AG09309 (cell line): Measurements from ENCODE around the gene KCNJ18.
"Not testable (repeated sequence)": the region's sequence is repeated elsewhere in the genome, so short reads cannot be mapped to it uniquely, and the experiment has no call there.

Experiments used
- DNase-seq: peaks from one replicate; pipeline ENCODE4 v3.0.0-alpha.2; 2010; ENCODE audit warnings: low read depth
- H3K4me3 ChIP-seq: 2 replicates; pipeline ENCODE4 v1.5.1; 2011; ENCODE audit warnings: mild to moderate bottlenecking, low read depth, low read length, moderate library complexity; ENCODE audit not compliant: control insufficient read depth
- CTCF ChIP-seq: IDR thresholded peaks from 2 replicates; pipeline ENCODE4 v1.5.1; 2011; ENCODE audit warnings: mild to moderate bottlenecking, low read depth, low read length, inconsistent platforms; ENCODE audit not compliant: insufficient read depth, control insufficient read depth; ENCODE audit errors: missing control alignments

KCNJ18 gene

DNA sequence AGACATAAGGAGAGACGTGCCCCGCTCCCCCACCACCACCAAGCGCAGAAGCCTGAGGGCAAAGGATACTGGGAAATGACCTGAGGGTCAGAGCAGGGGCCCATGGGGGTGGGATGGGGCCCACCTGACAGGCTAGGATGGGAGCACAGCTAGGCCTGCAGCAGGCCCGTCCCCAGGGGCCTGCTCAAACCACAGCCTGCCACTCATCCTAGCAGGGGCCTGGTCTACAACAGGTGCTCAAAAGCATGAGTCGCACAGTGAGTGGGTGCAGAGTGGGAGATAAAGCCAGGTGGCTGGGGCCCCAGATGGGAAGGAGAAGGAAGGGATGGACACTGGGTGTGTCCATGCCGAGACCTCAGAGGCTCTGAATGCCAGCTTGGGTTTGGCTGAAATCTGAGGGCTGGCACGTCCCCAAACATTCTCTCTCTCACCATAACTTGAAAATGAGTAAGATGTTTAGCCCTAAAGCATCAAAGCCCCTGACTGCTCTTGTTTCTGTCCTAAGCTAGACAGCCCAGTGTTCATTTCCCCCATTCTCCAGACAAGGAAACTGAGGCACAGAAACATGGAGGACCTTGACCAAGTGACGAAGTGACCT is 46.7 kb downstream of the KCNJ18 start:
- H3K4me3 ChIP-seq, DNase-seq: not testable (repeated sequence)

GRCh38 chr17:21739485-21739884 is 47.2 kb downstream of the KCNJ18 start:
- DNase-seq, H3K4me3 ChIP-seq: not testable (repeated sequence)

- not testable (repeated sequence) for DNase-seq, H3K4me3 ChIP-seq
These were observed 48.5 kb downstream of the KCNJ18 start for GRCh38 chr17:21740836-21741235.

- not testable (repeated sequence) for DNase-seq, H3K4me3 ChIP-seq
These were observed 49.2 kb downstream of the KCNJ18 start for GRCh38 chr17:21741520-21741919.

DNA sequence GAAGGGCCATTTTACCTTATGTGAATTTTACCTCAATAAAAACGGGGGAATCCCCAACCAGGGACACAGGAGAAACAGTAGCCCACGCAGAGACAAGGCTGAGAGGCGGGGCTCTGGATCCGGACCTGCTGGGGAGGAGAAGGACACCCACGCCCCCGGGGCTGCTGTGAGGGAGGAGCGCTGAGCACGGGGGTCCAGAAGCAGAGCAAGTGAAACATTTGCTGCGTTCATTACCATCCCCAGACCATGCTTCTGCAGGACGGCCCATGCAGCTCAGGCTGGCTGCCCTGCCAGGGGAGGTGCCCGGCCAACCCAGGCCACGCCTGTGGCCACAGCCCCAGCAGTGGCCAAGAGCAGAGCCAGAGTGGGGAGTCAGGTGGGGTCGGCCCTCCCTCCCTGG is 50.0 kb downstream of the KCNJ18 start:
- DNase-seq, result no peak
- no peak overlapping the region for H3K4me3 ChIP-seq

GRCh38 chr17:21744151-21744550 is 51.8 kb downstream of the KCNJ18 start:
- not testable (repeated sequence) for DNase-seq, H3K4me3 ChIP-seq

More for the DNA sequence above, 50.0 kb downstream of the KCNJ18 start:
- TF ChIP-seq CTCF, result no peak

DNA sequence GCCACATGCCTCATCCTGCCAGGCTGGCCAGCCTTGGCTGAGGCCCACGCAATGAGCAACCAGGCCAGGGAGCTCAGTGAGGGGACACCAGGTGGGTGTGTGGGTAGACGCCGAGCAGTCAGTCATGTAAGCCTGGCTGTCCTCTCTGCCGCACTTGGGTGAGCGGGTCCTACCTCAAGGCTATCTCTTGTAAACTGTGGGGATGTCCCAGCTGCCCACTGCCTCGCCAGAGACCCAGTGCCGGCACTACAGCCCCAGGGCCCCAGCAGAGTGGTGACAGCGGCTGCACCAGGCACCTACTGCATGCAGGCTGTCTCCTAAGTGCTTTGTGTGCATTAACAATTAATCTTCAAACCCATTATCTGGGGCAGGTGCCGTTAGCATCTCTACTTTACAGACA is 52.3 kb downstream of the KCNJ18 start:
- not testable (repeated sequence) for H3K4me3 ChIP-seq, DNase-seq

- not testable (repeated sequence) for H3K4me3 ChIP-seq, DNase-seq
These were observed 53.2 kb downstream of the KCNJ18 start for GRCh38 chr17:21745385-21746054.

- DNase-seq, H3K4me3 ChIP-seq: not testable (repeated sequence)
These were observed 54.1 kb downstream of the KCNJ18 start for GRCh38 chr17:21746415-21746814.

GRCh38 chr17:21747195-21747915 is 55.0 kb downstream of the KCNJ18 start:
- DNase-seq, result not testable (repeated sequence)

GRCh38 chr17:21748686-21749085 is 56.4 kb downstream of the KCNJ18 start:
- not testable (repeated sequence) for H3K4me3 ChIP-seq, DNase-seq

More at GRCh38 chr17:21747195-21747915, 55.0 kb downstream of the KCNJ18 start:
- H3K4me3 ChIP-seq, result not testable (repeated sequence)

GRCh38 chr17:21749696-21750531 is 57.6 kb downstream of the KCNJ18 start:
- not testable (repeated sequence) for DNase-seq

GRCh38 chr17:21751111-21751510 is 58.8 kb downstream of the KCNJ18 start:
- H3K4me3 ChIP-seq, DNase-seq: not testable (repeated sequence)

More at GRCh38 chr17:21749696-21750531, 57.6 kb downstream of the KCNJ18 start:
- not testable (repeated sequence) for H3K4me3 ChIP-seq
